ENCODE data around the gene HMSD.
"Not testable (repeated sequence)": the region's sequence is repeated elsewhere in the genome, so short reads cannot be mapped to it uniquely, and the experiment has no call there.

HMSD gene

GRCh38 chr18:63949068-63949737 is at the start of gene HMSD:
Gene HMSD (plus strand): TSS chr18:63949301. CDS start chr18:63953456, 4,155 bp downstream.
- no peak for DNase-seq (ENCODE audit: low read depth in 2 of 2)

DNA sequence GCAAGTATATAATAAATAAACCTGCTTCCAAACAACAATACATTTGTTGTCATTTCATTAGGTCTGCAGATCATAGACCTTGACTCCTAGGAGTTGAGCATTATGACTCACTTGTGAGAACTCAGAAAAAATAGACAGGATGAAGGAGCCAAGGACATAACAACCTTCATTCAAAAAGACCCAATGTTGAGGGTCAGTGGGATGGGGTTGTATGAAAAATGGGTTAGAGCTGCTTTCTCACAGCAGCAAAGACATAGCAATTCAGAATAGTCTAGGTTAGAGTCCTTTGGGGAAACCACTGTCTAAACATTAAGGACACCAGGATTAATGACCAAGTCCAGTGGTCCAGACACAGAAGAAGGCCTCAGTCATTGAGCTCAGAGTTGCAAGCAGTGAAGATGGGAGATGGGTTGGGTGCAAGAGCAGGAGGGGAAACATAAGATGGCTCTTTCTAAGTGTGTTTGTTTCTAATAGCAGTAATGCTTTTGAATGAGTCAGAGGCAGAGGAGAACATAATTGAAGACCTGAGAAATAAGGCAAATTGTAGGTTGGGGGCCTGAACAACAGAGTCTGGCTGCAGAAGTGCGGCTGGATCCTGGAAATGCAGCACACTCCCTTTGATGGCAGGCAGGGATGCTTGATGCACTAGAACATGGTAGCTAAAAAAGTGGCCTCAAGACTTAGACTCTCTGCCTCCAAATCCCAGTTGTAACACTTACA is 45.1 kb upstream of the HMSD start:
- no peak for DNase-seq (ENCODE audit: low read depth in 2 of 2)

GRCh38 chr18:63904694-63905093 is 44.4 kb upstream of the HMSD start:
- DNase-seq (ENCODE audit: low read depth in 2 of 2): no peak

DNA sequence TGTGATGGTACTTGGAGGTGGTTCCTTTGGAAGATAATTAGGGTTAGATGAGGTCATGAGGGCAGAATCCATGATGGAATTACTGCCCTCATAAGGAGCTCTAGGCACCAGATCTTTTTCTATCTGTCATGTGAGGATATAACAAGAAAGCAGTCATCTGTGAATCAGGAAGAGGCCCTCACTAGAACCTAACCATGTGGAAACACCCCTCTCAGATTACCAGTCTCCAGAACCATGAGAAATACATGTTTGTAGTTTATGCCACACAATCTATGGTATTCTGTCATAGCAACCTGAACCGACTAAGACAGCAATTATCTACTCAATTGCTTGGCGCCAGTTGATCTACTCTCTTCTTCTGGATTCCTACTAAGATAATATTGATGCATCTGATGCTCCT is 43.7 kb upstream of the HMSD start:
- no peak for DNase-seq (ENCODE audit: low read depth in 2 of 2)

DNA sequence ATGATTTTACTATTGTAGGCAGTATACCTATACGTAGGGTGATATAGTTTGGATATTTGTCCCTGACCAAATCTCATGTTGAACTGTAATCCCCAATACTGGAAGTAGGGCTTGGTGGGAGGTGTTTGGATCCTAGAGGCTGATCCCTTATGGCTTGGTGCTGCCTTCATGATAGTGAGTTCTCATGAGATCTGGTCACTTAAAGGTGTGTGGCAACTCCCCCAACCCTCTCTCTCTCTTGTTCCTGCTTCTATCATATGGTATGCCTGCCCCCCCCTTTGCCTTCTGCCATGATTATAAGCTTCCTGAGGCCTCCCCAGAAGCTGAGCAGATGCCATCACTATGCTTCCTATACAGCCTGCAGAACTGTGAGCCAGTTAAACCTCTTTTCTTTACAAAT is 43.0 kb upstream of the HMSD start:
- DNase-seq (ENCODE audit: low read depth in 2 of 2): no peak

- DNase-seq (ENCODE audit: low read depth in 2 of 2): no peak
Observed at GRCh38 chr18:63907664-63908063, 41.4 kb upstream of the HMSD start, which contains the start of gene SERPINB10. Gene SERPINB10 (plus strand): TSS chr18:63907958. CDS start chr18:63915511, 7,553 bp downstream.

GRCh38 chr18:63908858-63909257 is 40.2 kb upstream of the HMSD start:
- DNase-seq (ENCODE audit: low read depth in 2 of 2): no peak

DNA sequence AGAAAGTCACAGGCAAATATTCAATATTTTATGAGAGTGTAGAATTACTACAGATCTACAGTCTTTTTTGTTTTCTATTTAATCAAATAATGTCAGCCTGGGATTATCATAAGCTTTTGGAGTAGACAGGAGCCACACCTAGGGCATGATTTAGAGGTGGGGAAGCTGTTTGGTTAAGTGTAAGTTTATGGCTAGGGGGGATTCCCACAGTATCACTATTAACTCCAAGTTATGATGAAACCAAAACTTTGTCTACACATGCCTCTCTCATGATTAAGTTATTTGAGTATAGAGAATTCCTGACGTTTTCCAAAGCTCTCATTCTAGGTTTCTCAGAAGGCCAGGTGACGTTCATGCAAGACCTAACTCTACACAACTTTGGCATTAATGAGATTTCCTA is 39.2 kb upstream of the HMSD start:
- DNase-seq (ENCODE audit: low read depth in 2 of 2): no peak

DNA sequence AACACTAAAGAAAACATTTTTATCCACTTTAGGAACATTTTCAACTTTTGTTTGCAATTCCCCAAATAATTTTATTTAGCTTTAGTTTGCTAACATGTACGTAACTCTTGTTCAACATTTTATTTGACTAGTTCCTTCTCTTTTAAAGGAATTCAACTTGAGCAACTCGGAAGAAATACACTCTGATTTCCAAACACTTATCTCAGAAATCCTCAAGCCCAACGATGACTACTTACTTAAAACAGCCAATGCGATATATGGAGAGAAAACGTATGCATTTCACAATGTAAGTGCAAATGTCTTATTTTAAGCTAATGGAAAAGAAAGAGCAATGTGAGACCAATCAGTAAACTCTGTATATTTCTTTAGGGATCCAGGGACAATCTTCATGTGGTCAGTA is 31.3 kb upstream of the HMSD start:
- DNase-seq (ENCODE audit: low read depth in 2 of 2): no peak

- DNase-seq (ENCODE audit: low read depth in 2 of 2): no peak
Observed at GRCh38 chr18:63922049-63922448, 27.1 kb upstream of the HMSD start.

DNA sequence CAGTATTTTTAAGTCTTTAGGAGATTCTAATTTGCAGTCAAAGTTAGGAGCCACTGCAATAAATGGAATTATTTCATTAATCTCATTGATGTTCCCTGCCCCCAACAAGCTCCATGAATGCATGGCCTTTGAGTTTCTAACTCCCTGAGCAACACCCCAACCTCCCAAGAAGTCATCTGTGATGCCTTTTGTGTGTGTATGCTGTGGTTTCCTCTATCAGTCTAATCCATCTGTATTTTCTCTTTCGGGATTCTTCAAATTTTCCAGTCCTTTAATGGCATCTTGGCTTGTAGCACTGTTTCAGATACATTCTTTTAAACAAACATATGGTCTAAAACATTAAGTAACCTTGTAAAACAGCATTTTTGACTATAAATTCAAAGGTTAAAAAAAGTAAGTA is 24.6 kb upstream of the HMSD start:
- no peak for DNase-seq (ENCODE audit: low read depth in 2 of 2)

GRCh38 chr18:63928331-63928730 is 20.8 kb upstream of the HMSD start:
- no peak for DNase-seq (ENCODE audit: low read depth in 2 of 2)

GRCh38 chr18:63929369-63929768 is 19.7 kb upstream of the HMSD start:
- DNase-seq (ENCODE audit: low read depth in 2 of 2): not testable (repeated sequence)

GRCh38 chr18:63930773-63931354 is 18.2 kb upstream of the HMSD start:
- no peak for DNase-seq (ENCODE audit: low read depth in 2 of 2)

DNA sequence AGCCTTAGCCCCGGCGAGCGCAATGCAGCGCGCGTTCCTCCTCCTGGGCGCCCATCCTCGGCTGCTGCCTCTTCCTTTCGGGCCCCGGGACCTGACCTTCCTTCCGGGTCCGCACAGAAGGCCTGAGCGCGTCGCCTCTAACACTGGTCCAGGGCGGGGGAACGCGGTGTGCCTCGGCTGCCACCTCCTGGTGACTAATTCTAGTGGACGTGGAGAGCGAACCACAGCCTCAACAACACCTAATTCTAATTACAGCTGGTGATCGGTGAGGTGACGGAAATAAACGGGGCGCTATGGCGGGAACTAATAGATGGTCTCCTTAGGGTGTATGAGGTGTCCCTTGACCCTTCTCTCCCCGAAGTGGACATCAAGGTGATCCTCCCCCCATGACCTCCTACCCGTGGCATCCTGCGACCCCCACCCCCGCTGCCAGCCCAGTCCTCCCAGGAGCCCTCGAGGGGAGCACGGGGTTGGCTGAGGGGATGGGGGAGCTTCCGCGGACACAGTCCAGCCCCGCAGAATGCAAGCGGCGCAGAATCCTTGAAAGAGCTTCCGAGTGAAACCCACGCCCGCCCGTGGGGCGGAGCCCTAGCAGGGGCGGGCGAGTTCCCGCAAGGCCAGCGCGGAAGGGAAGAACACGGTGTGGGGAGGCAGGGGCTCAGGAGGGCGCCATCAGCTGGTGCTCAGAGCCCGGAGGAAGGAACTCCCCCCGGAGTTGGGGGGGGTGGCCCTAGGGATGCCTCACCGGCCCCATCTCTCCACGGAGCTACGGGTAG is 12.8 kb upstream of the HMSD start:
- DNase-seq (ENCODE audit: low read depth in 2 of 2): no peak

DNA sequence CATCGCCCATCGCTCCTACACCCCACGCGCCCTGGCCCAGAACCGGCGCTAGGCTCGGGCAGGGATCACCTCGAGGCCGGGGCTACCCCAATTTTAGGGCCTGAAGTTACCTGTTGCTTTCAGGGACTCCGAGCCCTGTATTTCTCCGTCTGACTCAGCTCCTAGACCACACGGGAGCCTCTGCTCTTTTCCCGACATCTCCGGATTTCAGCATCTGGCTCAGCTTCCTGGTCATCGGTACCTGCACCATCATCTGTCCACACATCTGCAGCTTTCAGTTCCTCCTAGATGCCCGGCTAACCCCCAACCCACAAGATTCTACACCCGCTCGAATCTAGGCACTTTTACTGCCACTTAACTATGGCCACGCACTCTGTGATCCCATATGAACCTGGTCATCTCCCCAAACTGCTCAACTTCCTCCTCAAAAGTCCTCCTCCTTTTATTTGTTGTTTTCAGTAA is 12.1 kb upstream of the HMSD start:
- no peak for DNase-seq (ENCODE audit: low read depth in 2 of 2)

DNA sequence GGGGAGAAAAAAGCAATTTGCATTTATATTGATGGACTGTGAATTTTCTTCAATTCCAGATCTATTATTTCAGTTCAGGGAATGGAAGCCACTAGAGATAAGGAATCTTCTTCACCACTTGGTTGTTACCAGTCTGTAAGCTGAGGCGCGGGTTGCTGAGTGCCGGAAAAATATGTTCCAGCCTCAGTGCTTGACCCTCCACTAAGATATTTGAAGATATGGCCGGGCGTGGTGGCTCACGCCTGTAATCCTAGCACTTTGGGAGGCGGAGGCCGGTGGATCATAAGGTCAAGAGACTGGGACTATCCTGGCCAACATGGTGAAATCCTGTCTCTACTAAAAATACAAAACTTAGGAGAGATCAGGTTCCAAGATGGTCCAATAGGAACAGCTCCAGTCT is 9.1 kb upstream of the HMSD start:
- no peak for DNase-seq (ENCODE audit: low read depth in 2 of 2)

DNA sequence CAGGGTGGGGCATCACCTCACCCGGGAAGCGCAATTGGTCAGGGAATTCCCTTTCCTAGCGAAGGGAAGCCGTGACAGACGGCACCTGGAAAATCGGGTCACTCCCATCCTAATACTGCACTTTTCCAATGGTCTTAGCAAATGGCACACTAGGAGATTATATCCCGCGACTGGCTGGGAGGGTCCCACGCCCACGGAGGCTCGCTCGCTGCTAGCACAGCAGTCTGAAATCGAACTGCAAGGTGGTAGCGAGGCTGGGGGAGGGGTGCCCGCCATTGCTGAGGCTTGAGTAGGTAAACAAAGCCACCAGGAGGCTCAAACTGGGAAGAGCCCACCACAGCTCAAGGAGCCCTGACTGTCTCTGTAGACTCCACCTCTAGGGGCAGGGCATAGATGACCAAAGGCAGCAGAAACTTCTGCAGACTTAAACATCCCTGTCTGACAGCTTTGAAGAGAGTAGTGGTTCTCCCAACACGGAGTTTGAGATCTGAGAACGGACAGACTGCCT is 8.5 kb upstream of the HMSD start:
- DNase-seq (ENCODE audit: low read depth in 2 of 2): not testable (repeated sequence)

GRCh38 chr18:63947051-63947790 is 1.9 kb upstream of the HMSD start:
- no peak for DNase-seq (ENCODE audit: low read depth in 2 of 2)

DNA sequence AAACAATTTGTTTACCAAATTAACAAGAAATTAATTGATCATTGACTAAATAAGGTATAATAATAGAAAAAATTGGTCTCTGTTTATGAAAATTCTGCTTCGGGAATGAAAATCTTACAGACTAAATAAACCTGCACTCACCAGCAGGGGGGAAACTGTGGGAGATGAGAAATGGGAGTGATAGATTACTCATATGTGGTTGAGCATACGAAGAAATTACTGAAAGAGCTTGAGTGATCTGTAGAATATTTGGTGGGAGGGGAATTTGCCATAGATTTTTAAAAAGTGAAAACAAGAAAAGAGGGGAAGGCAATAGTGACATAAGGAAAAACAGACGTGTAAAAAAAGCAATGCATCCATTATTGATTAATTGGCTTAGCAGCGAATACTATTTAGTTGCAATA is 2.2 kb downstream of the HMSD start:
- no peak for DNase-seq (ENCODE audit: low read depth in 2 of 2)

DNA sequence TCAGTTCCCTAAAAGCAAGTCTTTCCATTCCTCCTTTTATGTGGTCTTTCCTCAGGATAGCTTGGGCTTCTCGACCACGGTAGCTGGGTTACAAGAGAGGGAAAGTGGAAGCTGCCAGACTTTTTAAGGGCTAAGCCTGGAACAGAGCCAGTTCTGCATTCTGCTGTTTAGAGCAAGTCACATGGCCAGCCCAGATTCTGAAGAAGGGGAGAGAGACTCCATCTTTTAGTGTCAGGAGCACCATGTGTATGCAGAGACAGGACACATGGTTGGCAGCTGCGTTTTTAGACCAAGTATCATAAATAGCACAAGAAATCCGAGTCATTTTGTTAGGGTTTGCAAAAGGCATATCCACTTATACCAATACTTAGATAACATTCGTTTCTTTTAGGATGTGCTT is 4.7 kb downstream of the HMSD start:
- no peak for DNase-seq (ENCODE audit: low read depth in 2 of 2)
